MM.1S (cell line): ENCODE measurements around the gene SRM.

Source experiments
- DNase-seq: peaks from one replicate; pipeline ENCODE4 v3.0.0-alpha.2; 2015
- H2AFZ ChIP-seq: fragments of 300-600 bp; sonication (generic); 2 replicates; pipeline ENCODE4 v1.6.0; 2016; ENCODE audit warnings: antibody characterized with exemption, low read length
- H3F3A ChIP-seq: fragments of 300-600 bp; sonication (generic); 2 replicates; pipeline ENCODE4 v1.6.1; 2016; ENCODE audit warnings: mild to moderate bottlenecking, antibody characterized with exemption, low read length, moderate library complexity, mixed read lengths; ENCODE audit not compliant: insufficient read depth
- H3K27ac ChIP-seq: fragments of 300-600 bp; sonication (generic); 2 replicates; pipeline ENCODE4 v1.5.1; 2016; ENCODE audit warnings: mild to moderate bottlenecking, low read length
- H3K27me3 ChIP-seq: fragments of 300-600 bp; sonication (generic); replicated peaks from 2 replicates; pipeline ENCODE4 v1.6.0; 2016; ENCODE audit warnings: low read length; ENCODE audit not compliant: insufficient read depth
- H3K36me3 ChIP-seq: fragments of 300-600 bp; sonication (generic); replicated peaks from 2 replicates; pipeline ENCODE4 v1.6.1; 2016; ENCODE audit warnings: mild to moderate bottlenecking, low read length, mixed read lengths; ENCODE audit not compliant: insufficient read depth
- H3K4me1 ChIP-seq: fragments of 300-600 bp; sonication (generic); 2 replicates; pipeline ENCODE4 v1.6.1; 2016; ENCODE audit warnings: low read length, mixed read lengths
- H3K4me2 ChIP-seq: fragments of 300-600 bp; sonication (generic); 2 replicates; pipeline ENCODE4 v1.6.0; 2016; ENCODE audit warnings: low read depth, low read length
- H3K4me3 ChIP-seq: fragments of 300-600 bp; sonication (generic); 2 replicates; pipeline ENCODE4 v1.5.1; 2016; ENCODE audit warnings: low read length, mixed read lengths
- H3K79me2 ChIP-seq: fragments of 300-600 bp; sonication (generic); 2 replicates; pipeline ENCODE4 v1.6.1; 2016; ENCODE audit warnings: mixed run types, low read length, mixed read lengths
- H3K9ac ChIP-seq: fragments of 300-600 bp; sonication (generic); 2 replicates; pipeline ENCODE4 v1.6.1; 2016; ENCODE audit warnings: low read length, mixed read lengths
- H3K9me2 ChIP-seq: fragments of 300-600 bp; sonication (generic); replicated peaks from 2 replicates; pipeline ENCODE4 v1.6.1; 2016; ENCODE audit warnings: mild to moderate bottlenecking, low read length, mixed read lengths; ENCODE audit not compliant: insufficient read depth
- H3K9me3 ChIP-seq: fragments of 300-600 bp; sonication (generic); replicated peaks from 2 replicates; pipeline ENCODE4 v1.6.1; 2016; ENCODE audit warnings: mild to moderate bottlenecking, low read length, mixed read lengths; ENCODE audit not compliant: insufficient read depth
- H4K20me1 ChIP-seq: fragments of 300-600 bp; sonication (generic); 2 replicates; pipeline ENCODE4 v1.6.1; 2016; ENCODE audit warnings: mild to moderate bottlenecking, low read length, moderate library complexity, mixed read lengths; ENCODE audit not compliant: insufficient read depth
- CTCF ChIP-seq: fragments of 300-600 bp; sonication (generic); IDR thresholded peaks from 2 replicates; pipeline ENCODE4 v1.5.1; 2016; ENCODE audit warnings: antibody characterized with exemption, low read length, mixed read lengths
- EZH2 ChIP-seq: fragments of 300-600 bp; sonication (generic); optimal IDR thresholded peaks from 2 replicates; pipeline ENCODE3; 2017; ENCODE audit warnings: low read depth, mild to moderate bottlenecking, antibody characterized with exemption, low read length, mixed read lengths
- EZH2phosphoT487 ChIP-seq: fragments of 300-600 bp; sonication (generic); IDR thresholded peaks from 2 replicates; pipeline ENCODE4 v1.6.1; 2018; ENCODE audit warnings: antibody characterized with exemption, low read length

The SRM gene

GRCh38 chr1:11026052-11026451 is 33.8 kb downstream of the SRM start:
- no peak for DNase-seq
- Histone ChIP-seq H3K9ac (no peak overlapping the region), H3K27me3 (no peaks in the 10 kb centered on the region), H3K27ac (no peak overlapping the region), H4K20me1 (no peaks in the 10 kb centered on the region), H3K4me1 (no peaks in the 10 kb centered on the region), H2AFZ (no peak overlapping the region), H3K9me2 (no peaks in the 10 kb centered on the region), H3F3A (no peaks in the 10 kb centered on the region; the same call in 1 of the 2 replicates), H3K79me2 (no peaks in the 10 kb centered on the region), H3K4me2 (no peak overlapping the region), H3K36me3 (peaks cover 26% of the 10 kb centered on the region), H3K9me3 (no peaks in the 10 kb centered on the region), H3K4me3 (no peak overlapping the region)
- no peak for TF ChIP-seq EZH2phosphoT487
- no peak for TF ChIP-seq EZH2
- no peak for TF ChIP-seq CTCF

GRCh38 chr1:11025618-11026017 is 34.2 kb downstream of the SRM start:
- H4K20me1 ChIP-seq: no peaks in the 10 kb centered on the region
- peaks cover 26% of the 10 kb centered on the region for H3K36me3 ChIP-seq
- no peak for TF ChIP-seq EZH2phosphoT487
- no peak for TF ChIP-seq CTCF
- TF ChIP-seq EZH2: no peak
- no peak for DNase-seq
- H3K27ac ChIP-seq: no peak overlapping the region
- no peak overlapping the region for H2AFZ ChIP-seq
- no peak overlapping the region for H3K4me3 ChIP-seq
- H3K4me1 ChIP-seq: no peaks in the 10 kb centered on the region
- H3F3A ChIP-seq: no peaks in the 10 kb centered on the region; the same call in 1 of the 2 replicates
- no peaks in the 10 kb centered on the region for H3K9me2 ChIP-seq
- H3K79me2 ChIP-seq: no peaks in the 10 kb centered on the region
- no peaks in the 10 kb centered on the region for H3K27me3 ChIP-seq
- H3K4me2 ChIP-seq: no peak overlapping the region
- H3K9me3 ChIP-seq: no peaks in the 10 kb centered on the region
- H3K9ac ChIP-seq: no peak overlapping the region

GRCh38 chr1:11024874-11025203 is 35.0 kb downstream of the SRM start:
- no peaks in the 10 kb centered on the region for H3K4me1 ChIP-seq
- no peak overlapping the region for H2AFZ ChIP-seq
- no peak for DNase-seq
- no peak overlapping the region for H3K27ac ChIP-seq
- H3K4me3 ChIP-seq: no peak overlapping the region
- no peaks in the 10 kb centered on the region for H3K9me3 ChIP-seq
- H3K4me2 ChIP-seq: no peak overlapping the region
- H3K9ac ChIP-seq: no peak overlapping the region
- H3K9me2 ChIP-seq: no peaks in the 10 kb centered on the region
- peaks cover 26% of the 10 kb centered on the region for H3K36me3 ChIP-seq
- peaks cover 3% of the 10 kb centered on the region for H3K79me2 ChIP-seq
- TF ChIP-seq EZH2phosphoT487: no peak
- no peak for TF ChIP-seq CTCF
- no peak for TF ChIP-seq EZH2
- no peaks in the 10 kb centered on the region for H4K20me1 ChIP-seq
- H3F3A ChIP-seq: no peaks in the 10 kb centered on the region; the same call in 1 of the 2 replicates
- no peaks in the 10 kb centered on the region for H3K27me3 ChIP-seq
